ENCODE results near the gene ATP11B. TPM values are rescaled to one million over a fixed set of nuclear protein-coding genes. Genes with fewer than 3 reads are reported as not detected.

Gene ATP11B
- polyA plus RNA-seq, 3 donors = 11.1 to 25.1 (median 13.5) TPM

DNA sequence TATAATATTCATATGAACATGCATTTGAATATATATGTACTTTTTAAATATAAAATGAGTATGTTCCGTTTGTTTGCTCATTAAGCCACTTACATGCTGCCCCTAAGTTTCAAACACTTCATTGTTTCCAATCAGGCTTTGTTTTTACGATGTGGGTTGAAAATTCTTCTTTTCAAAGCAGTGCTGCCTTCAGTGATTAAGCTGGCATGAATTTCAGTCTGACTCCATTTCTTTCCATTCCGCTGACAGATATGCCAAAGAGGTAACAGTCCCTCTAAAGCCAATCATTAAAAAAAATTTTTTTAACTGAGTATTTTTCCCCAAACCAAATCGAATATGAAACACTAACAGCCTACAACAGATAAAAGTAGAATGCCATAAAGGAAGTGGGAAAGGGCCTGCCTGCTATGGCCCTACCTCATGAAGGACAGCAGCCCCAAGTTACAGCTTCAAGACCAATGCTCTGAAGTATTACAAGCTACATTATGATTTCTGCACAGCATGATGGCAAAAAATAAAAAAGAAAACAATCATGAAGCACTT is 147.0 kb downstream of the ATP11B start:
- Histone ChIP-seq H4K20me1 (ENCODE audit: insufficient read depth, low read length) (no peaks in the 10 kb centered on the region), H3K9me3 (replicated peaks in 1 of 2; ENCODE audit: control insufficient read depth in 1 of 2, insufficient read depth in 1 of 2, low read length in 2 of 2) (no peaks in the 10 kb centered on the region), H3K27me3 (ENCODE audit: control insufficient read depth in 2 of 2, insufficient read depth in 2 of 2, low read length in 2 of 2) (no peaks in the 10 kb centered on the region), H3K79me2 (ENCODE audit: insufficient read depth, low read length) (no peaks in the 10 kb centered on the region), H3K27ac (ENCODE audit: low read depth in 1 of 2, low read length in 2 of 2) (no peak overlapping the region), H3K4me3 (replicated peaks in 1 of 3; ENCODE audit: low read depth in 2 of 3, low read length in 3 of 3) (no peak overlapping the region), H3K36me3 (replicated peaks in 1 of 2; ENCODE audit: control insufficient read depth in 1 of 2, insufficient read depth in 2 of 2, low read length in 2 of 2) (peaks cover 7 to 38% of the 10 kb centered on the region in 2 donors), H2AFZ (ENCODE audit: insufficient read depth, low read depth, low read length, poor library complexity, severe bottlenecking) (no peak overlapping the region), H3K9ac (ENCODE audit: insufficient read depth, low read length, poor library complexity, severe bottlenecking) (no peak overlapping the region), H3K4me2 (replicated peaks; ENCODE audit: extremely low read depth, low read length, poor library complexity, severe bottlenecking) (no peak overlapping the region), H3K4me1 (ENCODE audit: control insufficient read depth in 1 of 2, insufficient read depth in 2 of 2, low read length in 2 of 2) (peaks cover 0 to 7% of the 10 kb centered on the region in 2 donors)
- Mint-ChIP-seq H3K4me1 (peaks cover 13% of the 10 kb centered on the region), H3K9me3 (no peaks in the 10 kb centered on the region), H3K36me3 (peaks cover 26 to 33% of the 10 kb centered on the region in 2 donors), H3K27ac (peak overlapping the region in 1 of 7 donors; percentile 15), H3K4me3 (no peak overlapping the region), H3K27me3 (ENCODE audit: low read depth in 3 of 3) (no peaks in the 10 kb centered on the region)
- DNase-seq = no peak
- TF ChIP-seq, protein P1, sequence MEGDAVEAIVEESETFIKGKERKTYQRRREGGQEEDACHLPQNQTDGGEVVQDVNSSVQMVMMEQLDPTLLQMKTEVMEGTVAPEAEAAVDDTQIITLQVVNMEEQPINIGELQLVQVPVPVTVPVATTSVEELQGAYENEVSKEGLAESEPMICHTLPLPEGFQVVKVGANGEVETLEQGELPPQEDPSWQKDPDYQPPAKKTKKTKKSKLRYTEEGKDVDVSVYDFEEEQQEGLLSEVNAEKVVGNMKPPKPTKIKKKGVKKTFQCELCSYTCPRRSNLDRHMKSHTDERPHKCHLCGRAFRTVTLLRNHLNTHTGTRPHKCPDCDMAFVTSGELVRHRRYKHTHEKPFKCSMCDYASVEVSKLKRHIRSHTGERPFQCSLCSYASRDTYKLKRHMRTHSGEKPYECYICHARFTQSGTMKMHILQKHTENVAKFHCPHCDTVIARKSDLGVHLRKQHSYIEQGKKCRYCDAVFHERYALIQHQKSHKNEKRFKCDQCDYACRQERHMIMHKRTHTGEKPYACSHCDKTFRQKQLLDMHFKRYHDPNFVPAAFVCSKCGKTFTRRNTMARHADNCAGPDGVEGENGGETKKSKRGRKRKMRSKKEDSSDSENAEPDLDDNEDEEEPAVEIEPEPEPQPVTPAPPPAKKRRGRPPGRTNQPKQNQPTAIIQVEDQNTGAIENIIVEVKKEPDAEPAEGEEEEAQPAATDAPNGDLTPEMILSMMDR (IDR thresholded peaks at IDR 0.05) = no peak
- intact Hi-C loops (cut with micrococcal nuclease) = no loop called here
- 100% methylated on average over 1 of the region's 4 CpGs for WGBS (ENCODE audit: insufficient coverage)

DNA sequence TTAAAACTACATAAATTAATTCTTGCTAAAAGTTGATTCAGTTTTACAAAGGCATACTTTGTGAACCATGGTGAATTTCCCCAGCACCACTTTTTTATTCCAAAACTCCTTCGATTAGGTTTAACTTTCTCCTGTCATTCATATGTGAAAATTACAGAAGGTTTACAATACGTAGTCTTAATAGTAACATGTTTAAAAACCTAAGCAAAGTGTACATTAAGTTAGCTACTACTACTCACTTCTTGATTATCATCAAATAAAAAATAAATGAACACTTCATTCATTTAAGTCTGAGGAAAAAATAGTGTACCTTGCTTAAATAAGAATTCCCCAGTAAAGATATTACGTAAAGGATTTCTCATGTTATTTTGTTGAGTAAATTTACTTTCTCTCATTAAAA is 148.4 kb downstream of the ATP11B start:
- H3K4me3 ChIP-seq (replicated peaks in 1 of 3; ENCODE audit: low read depth in 2 of 3, low read length in 3 of 3) = no peak overlapping the region
- Mint-ChIP-seq H3K36me3 (peaks cover 40 to 47% of the 10 kb centered on the region in 2 donors), H3K9me3 (no peaks in the 10 kb centered on the region), H3K27me3 (ENCODE audit: low read depth in 3 of 3) (no peaks in the 10 kb centered on the region), H3K4me3 (no peak overlapping the region), H3K27ac (no peak overlapping the region), H3K4me1 (peaks cover 13% of the 10 kb centered on the region)
- H3K9ac ChIP-seq (ENCODE audit: insufficient read depth, low read length, poor library complexity, severe bottlenecking) = no peak overlapping the region
- no peak overlapping the region for H2AFZ ChIP-seq (ENCODE audit: insufficient read depth, low read depth, low read length, poor library complexity, severe bottlenecking)
- TF ChIP-seq, protein P1 (IDR thresholded peaks at IDR 0.05) = no peak
- WGBS (ENCODE audit: insufficient coverage) = no CpG with 5 or more reads among the region's 3 CpGs
- no peak for DNase-seq
- H3K27ac ChIP-seq (ENCODE audit: low read depth in 1 of 2, low read length in 2 of 2) = no peak overlapping the region
- no peaks in the 10 kb centered on the region for H4K20me1 ChIP-seq (ENCODE audit: insufficient read depth, low read length)
- H3K4me1 ChIP-seq (ENCODE audit: control insufficient read depth in 1 of 2, insufficient read depth in 2 of 2, low read length in 2 of 2) = peaks cover 0 to 7% of the 10 kb centered on the region in 2 donors
- no peaks in the 10 kb centered on the region for H3K27me3 ChIP-seq (ENCODE audit: control insufficient read depth in 2 of 2, insufficient read depth in 2 of 2, low read length in 2 of 2)
- H3K9me3 ChIP-seq (replicated peaks in 1 of 2; ENCODE audit: control insufficient read depth in 1 of 2, insufficient read depth in 1 of 2, low read length in 2 of 2) = no peaks in the 10 kb centered on the region
- no peak overlapping the region for H3K4me2 ChIP-seq (replicated peaks; ENCODE audit: extremely low read depth, low read length, poor library complexity, severe bottlenecking)
- peaks cover 19 to 52% of the 10 kb centered on the region in 2 donors for H3K36me3 ChIP-seq (replicated peaks in 1 of 2; ENCODE audit: control insufficient read depth in 1 of 2, insufficient read depth in 2 of 2, low read length in 2 of 2)
- intact Hi-C loops (cut with micrococcal nuclease) = no loop called here
- H3K79me2 ChIP-seq (ENCODE audit: insufficient read depth, low read length) = no peaks in the 10 kb centered on the region
